Measurements from ENCODE around the gene ZNF488. TPM values are rescaled to one million over a fixed set of nuclear protein-coding genes. Genes with fewer than 3 reads are reported as not detected.

Gene ZNF488
- total RNA-seq, 4 donors from 2014 or later, result 0.19 TPM; not detected in 3

Other genes starting within 250 kb of the ZNF488 start
- gene GDF10, start 84.1 kb downstream of the ZNF488 start, total RNA-seq, result 1 to 10 TPM; 2.9 to 9.7 (median 5.1) TPM
- gene GDF2, start 61.8 kb downstream of the ZNF488 start, total RNA-seq, result not detected
- not detected for gene RBP3, start 35.9 kb downstream of the ZNF488 start, total RNA-seq
- 1 to 10 TPM in 1 of 4 donors, not detected in 3; 1.1 TPM for gene ANXA8, start 99.8 kb upstream of the ZNF488 start, total RNA-seq
- not detected for gene FAM25G, start 107.4 kb upstream of the ZNF488 start, total RNA-seq
- gene AGAP9, start 139.3 kb upstream of the ZNF488 start, total RNA-seq, result 10 to 100 TPM in 2 of 4 donors, 1 to 10 TPM in 2; 1.5 to 16.0 (median 9.2) TPM